ENCODE measurements around the gene RFXAP. TPM values are rescaled to one million over a fixed set of nuclear protein-coding genes. Genes with fewer than 3 reads are reported as not detected.

RFXAP gene
- total RNA-seq, 1 experiment from 2014 or later = 8.7 TPM

DNA sequence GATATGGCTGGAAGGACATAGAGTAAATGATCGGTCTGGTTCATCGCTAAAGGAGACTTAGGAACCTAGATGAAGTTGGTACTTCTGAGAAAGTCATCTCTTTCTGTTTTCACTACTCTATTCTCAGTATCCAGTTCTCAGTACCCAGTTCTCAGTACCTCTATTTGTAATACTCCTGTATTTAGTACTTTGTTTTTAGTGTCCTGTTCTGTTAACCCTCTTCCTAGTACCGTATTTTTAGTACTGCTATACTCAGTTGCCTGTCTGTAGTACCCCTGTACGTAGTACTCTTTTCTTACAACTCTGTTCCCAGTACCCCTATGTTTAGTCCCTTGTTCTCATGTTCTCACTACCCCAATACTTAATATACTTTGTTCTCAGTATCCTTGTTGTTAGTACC, 1.2 kb downstream of the RFXAP start:
- no peak overlapping the region for H2BK20ac ChIP-seq (ENCODE audit: low read depth, low read length, poor library complexity, severe bottlenecking)
- peaks cover 31% of the 10 kb centered on the region in 2 experiments for H3K4me1 Mint-ChIP-seq
- no peak overlapping the region for H3K4ac ChIP-seq (ENCODE audit: low read depth, low read length)
- no peak overlapping the region for H2BK5ac ChIP-seq (ENCODE audit: insufficient read length, low read length)
- H3K18ac ChIP-seq (ENCODE audit: insufficient read length, low read depth, low read length) = no peak overlapping the region
- no peak overlapping the region for H2AFZ ChIP-seq (ENCODE audit: low read length)
- H3K27ac Mint-ChIP-seq = no peak overlapping the region
- no peak overlapping the region for H2BK12ac ChIP-seq (ENCODE audit: insufficient read length, low read depth, low read length)
- no peak overlapping the region for H3K56ac ChIP-seq (ENCODE audit: insufficient read length, low read depth, low read length)
- no peak overlapping the region for H3K23ac ChIP-seq (ENCODE audit: insufficient read length, low read depth, low read length)
- H3K9me3 ChIP-seq (ENCODE audit: control insufficient read depth, low read depth, low read length) = no peaks in the 10 kb centered on the region
- H4K91ac ChIP-seq (ENCODE audit: insufficient read length, low read depth, low read length) = no peak overlapping the region
- TF ChIP-seq, protein P1, sequence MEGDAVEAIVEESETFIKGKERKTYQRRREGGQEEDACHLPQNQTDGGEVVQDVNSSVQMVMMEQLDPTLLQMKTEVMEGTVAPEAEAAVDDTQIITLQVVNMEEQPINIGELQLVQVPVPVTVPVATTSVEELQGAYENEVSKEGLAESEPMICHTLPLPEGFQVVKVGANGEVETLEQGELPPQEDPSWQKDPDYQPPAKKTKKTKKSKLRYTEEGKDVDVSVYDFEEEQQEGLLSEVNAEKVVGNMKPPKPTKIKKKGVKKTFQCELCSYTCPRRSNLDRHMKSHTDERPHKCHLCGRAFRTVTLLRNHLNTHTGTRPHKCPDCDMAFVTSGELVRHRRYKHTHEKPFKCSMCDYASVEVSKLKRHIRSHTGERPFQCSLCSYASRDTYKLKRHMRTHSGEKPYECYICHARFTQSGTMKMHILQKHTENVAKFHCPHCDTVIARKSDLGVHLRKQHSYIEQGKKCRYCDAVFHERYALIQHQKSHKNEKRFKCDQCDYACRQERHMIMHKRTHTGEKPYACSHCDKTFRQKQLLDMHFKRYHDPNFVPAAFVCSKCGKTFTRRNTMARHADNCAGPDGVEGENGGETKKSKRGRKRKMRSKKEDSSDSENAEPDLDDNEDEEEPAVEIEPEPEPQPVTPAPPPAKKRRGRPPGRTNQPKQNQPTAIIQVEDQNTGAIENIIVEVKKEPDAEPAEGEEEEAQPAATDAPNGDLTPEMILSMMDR (conservative IDR thresholded peaks at IDR 0.05) = no peak
- H2BK15ac ChIP-seq (ENCODE audit: low read depth, low read length) = no peak overlapping the region
- no peak overlapping the region for H4K5ac ChIP-seq (ENCODE audit: insufficient read length, low read depth, low read length)
- H3K4me3 Mint-ChIP-seq = peak overlapping the region; percentile 89 to 92
- H3K27me3 ChIP-seq (ENCODE audit: insufficient read depth, low read length) = no peaks in the 10 kb centered on the region
- DNase-seq = no peak
- no peaks in the 10 kb centered on the region for H3K9me3 Mint-ChIP-seq
- H3K4me2 ChIP-seq (ENCODE audit: insufficient read depth, insufficient read length, low read length) = peak overlapping the region; percentile 87
- no CpG with 5 or more reads among the region's 4 CpGs for WGBS (ENCODE audit: extremely low coverage, insufficient read length, low lambda C conversion rate)
- no peaks in the 10 kb centered on the region for H4K20me1 ChIP-seq (ENCODE audit: control insufficient read depth, insufficient read depth, insufficient read length)
- H3T11ph ChIP-seq (ENCODE audit: low read length) = no peak overlapping the region
- H3K14ac ChIP-seq (ENCODE audit: insufficient read depth, low read length) = no peak overlapping the region
- no peaks in the 10 kb centered on the region; a peak in 1 of 7 replicates for H3K36me3 Mint-ChIP-seq (ENCODE audit: insufficient read depth in 1 of 3, low read depth in 3 of 3)
- H3K27ac ChIP-seq (ENCODE audit: insufficient read length, low read depth, low read length) = no peak overlapping the region
- H3K9ac ChIP-seq (ENCODE audit: extremely low read depth, insufficient read length, low read length) = no peak overlapping the region
- H2AK5ac ChIP-seq (ENCODE audit: insufficient read length, low read length) = no peak overlapping the region
- no peak overlapping the region for H2BK120ac ChIP-seq (ENCODE audit: low read depth, low read length, poor library complexity, severe bottlenecking)
- H4K8ac ChIP-seq (replicated peaks; ENCODE audit: insufficient read length, low read depth, low read length) = no peak overlapping the region
- no peaks in the 10 kb centered on the region; the same call in 1 of the 2 replicates for H3K4me1 ChIP-seq (ENCODE audit: insufficient read depth, low read length)
- peaks cover 4% of the 10 kb centered on the region; the same call in 1 of the 2 replicates for H3K27me3 Mint-ChIP-seq (ENCODE audit: low read depth)
- H3K79me1 ChIP-seq (ENCODE audit: insufficient read depth, low read depth, low read length, poor library complexity, severe bottlenecking) = peaks cover 2% of the 10 kb centered on the region
- H3K79me2 ChIP-seq (ENCODE audit: insufficient read depth, low read length) = no peaks in the 10 kb centered on the region
- H3K23me2 ChIP-seq (ENCODE audit: insufficient read length, low read depth, low read length, poor library complexity, severe bottlenecking) = peaks cover 9% of the 10 kb centered on the region

Measured in H9 (cell line).